Endodermal cell (in vitro differentiated cells): Measurements from ENCODE around the gene PALMD. TPM values are rescaled to one million over a fixed set of nuclear protein-coding genes. Genes with fewer than 3 reads are reported as not detected.

Experiments used
- DNase-seq: peaks from one replicate; pipeline ENCODE4 v3.0.0-alpha.2; 2017
- H3K27ac ChIP-seq: 2 replicates; pipeline ENCODE4 v1.5.1; 2013; ENCODE audit warnings: mild to moderate bottlenecking, low read depth, low read length, moderate library complexity
- H3K27me3 ChIP-seq: 2 replicates; pipeline ENCODE4 v1.6.1; 2013; ENCODE audit warnings: mild to moderate bottlenecking, low read length, moderate library complexity; ENCODE audit not compliant: insufficient read depth, control insufficient read depth, poor library complexity, severe bottlenecking
- H3K36me3 ChIP-seq: 2 replicates; pipeline ENCODE4 v1.7.0; 2013; ENCODE audit warnings: mild to moderate bottlenecking, low read length, moderate library complexity; ENCODE audit not compliant: control insufficient read depth, insufficient read depth
- H3K4me1 ChIP-seq: one replicate; pipeline ENCODE4 v1.7.0; 2013; ENCODE audit warnings: low read length; ENCODE audit not compliant: control insufficient read depth, insufficient read depth
- H3K4me3 ChIP-seq: 2 replicates; pipeline ENCODE4 v1.5.1; 2013; ENCODE audit warnings: mild to moderate bottlenecking, low read length, moderate library complexity
- H3K9ac ChIP-seq: 2 replicates; pipeline ENCODE4 v1.6.1; 2013; ENCODE audit warnings: mild to moderate bottlenecking, low read length, moderate library complexity; ENCODE audit not compliant: poor library complexity, severe bottlenecking; ENCODE audit errors: extremely low read depth
- H3K9me3 ChIP-seq: 2 replicates; pipeline ENCODE4 v1.6.1; 2013; ENCODE audit warnings: mild to moderate bottlenecking, low read length, moderate library complexity; ENCODE audit not compliant: control insufficient read depth
- H3K27ac Mint-ChIP-seq: 2 replicates; pipeline ENCODE4 v1.8.0; 2020; ENCODE audit warnings: mixed read lengths
- H3K27me3 Mint-ChIP-seq: 2 replicates; pipeline ENCODE4 v1.8.0; 2021; ENCODE audit warnings: mild to moderate bottlenecking, mixed read lengths; ENCODE audit not compliant: insufficient read depth
- H3K36me3 Mint-ChIP-seq: 2 replicates; pipeline ENCODE4 v1.8.0; 2020; ENCODE audit warnings: low read depth, mixed read lengths
- H3K4me1 Mint-ChIP-seq: 2 replicates; pipeline ENCODE4 v1.8.0; 2020; ENCODE audit warnings: mixed read lengths
- H3K4me3 Mint-ChIP-seq: 2 replicates; pipeline ENCODE4 v1.8.0; 2020; ENCODE audit warnings: mild to moderate bottlenecking, moderate library complexity, mixed read lengths
- H3K9me3 Mint-ChIP-seq: 2 replicates; pipeline ENCODE4 v1.8.0; 2020; ENCODE audit warnings: mild to moderate bottlenecking, mixed read lengths
- WGBS, 2 experiments: methylation state at CpG; one replicate each; pipeline versions ENCODE4 v1.1.5 to v1.1.7; 2013; ENCODE audit warnings: missing lambda C conversion rate in 2 of 2, mixed read lengths in 1 of 2; ENCODE audit not compliant: insufficient coverage in 1 of 2, insufficient read length in 1 of 2; 5-methylcytosine and 5-hydroxymethylcytosine counted together
- total RNA-seq, 2 donors: library from RNA; stranded (reverse); fragmentation: NEBNext Ultra II Directional in 1 of 2; extraction: Animal tissue kit (Norgen Biotek cat#: 25700) in 1 of 2; gene quantifications; 2 replicates in 1 of 2; 3 replicates in 1 of 2; pipeline ENCODE4 v1.2.1, GENCODE V29; 2021
- TF ChIP-seq, protein P1 (sequence below): fragments of 200-600 bp; sonication (generic); conservative IDR thresholded peaks from 2 replicates; pipeline ENCODE4 v1.5.0; 2021; ENCODE audit warnings: antibody characterized with exemption, mild to moderate bottlenecking

Gene PALMD
- total RNA-seq, 2 donors from 2014 or later: 0.24 to 0.26 TPM

DNA sequence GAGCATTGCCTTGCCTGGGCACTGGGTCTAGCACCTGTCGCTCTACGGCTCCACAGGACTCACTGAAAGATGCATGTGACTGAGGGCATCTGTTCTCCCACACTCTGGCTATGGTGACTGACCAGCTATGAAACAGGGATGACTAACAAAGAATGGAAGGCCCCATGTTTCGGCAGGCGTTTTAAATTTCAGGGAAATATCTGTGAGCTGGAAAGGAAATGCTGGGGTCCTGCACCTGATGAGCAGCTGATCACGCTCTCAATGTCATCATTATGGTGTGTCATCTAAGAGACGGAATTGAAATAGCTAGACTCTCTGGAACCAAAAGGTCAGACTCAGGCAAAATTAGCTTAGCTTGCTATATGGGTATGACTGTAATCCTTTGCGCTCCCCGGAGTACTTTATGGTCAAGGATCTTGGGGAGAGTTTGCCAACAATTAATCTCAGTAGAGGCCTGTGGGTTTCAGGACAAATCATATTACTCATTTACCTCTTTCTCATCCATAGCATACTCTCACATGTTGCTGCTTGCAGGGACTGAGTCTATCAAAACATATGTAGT lies 24.5 kb upstream of the PALMD start:
- H3K9me3 Mint-ChIP-seq: no peaks in the 10 kb centered on the region
- H3K9me3 ChIP-seq: no peaks in the 10 kb centered on the region
- H3K4me3 Mint-ChIP-seq: no peak overlapping the region
- TF ChIP-seq, protein P1, sequence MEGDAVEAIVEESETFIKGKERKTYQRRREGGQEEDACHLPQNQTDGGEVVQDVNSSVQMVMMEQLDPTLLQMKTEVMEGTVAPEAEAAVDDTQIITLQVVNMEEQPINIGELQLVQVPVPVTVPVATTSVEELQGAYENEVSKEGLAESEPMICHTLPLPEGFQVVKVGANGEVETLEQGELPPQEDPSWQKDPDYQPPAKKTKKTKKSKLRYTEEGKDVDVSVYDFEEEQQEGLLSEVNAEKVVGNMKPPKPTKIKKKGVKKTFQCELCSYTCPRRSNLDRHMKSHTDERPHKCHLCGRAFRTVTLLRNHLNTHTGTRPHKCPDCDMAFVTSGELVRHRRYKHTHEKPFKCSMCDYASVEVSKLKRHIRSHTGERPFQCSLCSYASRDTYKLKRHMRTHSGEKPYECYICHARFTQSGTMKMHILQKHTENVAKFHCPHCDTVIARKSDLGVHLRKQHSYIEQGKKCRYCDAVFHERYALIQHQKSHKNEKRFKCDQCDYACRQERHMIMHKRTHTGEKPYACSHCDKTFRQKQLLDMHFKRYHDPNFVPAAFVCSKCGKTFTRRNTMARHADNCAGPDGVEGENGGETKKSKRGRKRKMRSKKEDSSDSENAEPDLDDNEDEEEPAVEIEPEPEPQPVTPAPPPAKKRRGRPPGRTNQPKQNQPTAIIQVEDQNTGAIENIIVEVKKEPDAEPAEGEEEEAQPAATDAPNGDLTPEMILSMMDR: no peak
- H3K27ac Mint-ChIP-seq: no peak overlapping the region
- no peak for DNase-seq
- H3K27me3 Mint-ChIP-seq: no peaks in the 10 kb centered on the region
- no peak overlapping the region for H3K27ac ChIP-seq
- H3K9ac ChIP-seq: no peak overlapping the region
- 95 to 98% methylated on average over 6 to 8 of the region's 8 CpGs for WGBS, 2 experiments
- no peaks in the 10 kb centered on the region for H3K27me3 ChIP-seq
- peaks cover 4% of the 10 kb centered on the region for H3K4me1 ChIP-seq
- H3K4me3 ChIP-seq: no peak overlapping the region
- H3K4me1 Mint-ChIP-seq: peaks cover 15% of the 10 kb centered on the region
- no peaks in the 10 kb centered on the region for H3K36me3 ChIP-seq
- H3K36me3 Mint-ChIP-seq: no peaks in the 10 kb centered on the region

DNA sequence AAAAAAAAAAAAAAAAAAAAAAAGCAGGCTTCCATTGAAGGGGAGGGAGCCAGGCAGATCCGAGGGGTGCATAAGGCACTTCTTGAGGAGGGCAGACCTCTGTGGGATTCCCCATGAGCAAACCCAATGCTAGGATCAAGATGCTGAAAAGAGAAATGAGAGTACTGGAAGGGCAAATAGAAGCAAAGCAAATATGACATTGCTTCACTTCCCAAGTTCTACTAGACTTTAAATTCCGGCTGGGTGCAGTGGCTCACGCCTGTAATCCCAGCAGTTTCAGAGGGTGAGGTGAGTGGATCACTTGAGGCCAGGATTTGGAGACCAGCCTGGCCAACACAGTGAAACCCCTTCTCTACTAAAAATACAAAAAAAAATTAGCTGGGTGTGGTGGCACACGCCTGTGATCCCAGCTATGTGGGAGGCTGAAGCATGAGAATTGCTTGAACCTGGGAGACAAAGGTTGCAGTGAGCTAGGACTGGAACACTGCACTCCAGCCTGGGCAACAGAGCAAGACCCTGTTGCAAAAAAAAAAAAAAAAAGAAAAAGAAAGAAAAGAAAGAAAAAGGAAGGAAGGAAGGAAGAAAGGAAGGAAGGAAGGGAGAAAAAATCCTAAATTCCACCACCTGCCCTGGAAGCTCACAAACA lies 23.1 kb upstream of the PALMD start:
- DNase-seq: no peak
- Mint-ChIP-seq H3K4me1 (peaks cover 15% of the 10 kb centered on the region), H3K27me3 (no peaks in the 10 kb centered on the region), H3K4me3 (no peak overlapping the region), H3K9me3 (no peaks in the 10 kb centered on the region), H3K36me3 (no peaks in the 10 kb centered on the region), H3K27ac (no peak overlapping the region)
- Histone ChIP-seq H3K9me3 (no peaks in the 10 kb centered on the region), H3K4me1 (peaks cover 4% of the 10 kb centered on the region), H3K27ac (no peak overlapping the region), H3K4me3 (no peak overlapping the region), H3K27me3 (no peaks in the 10 kb centered on the region), H3K36me3 (no peaks in the 10 kb centered on the region), H3K9ac (no peak overlapping the region)
- TF ChIP-seq, protein P1: no peak
- WGBS, 2 experiments: 93 to 100% methylated on average over 3 to 4 of the region's 4 CpGs

GRCh38 chr1:99623554-99623953 lies 22.4 kb upstream of the PALMD start:
- WGBS, 2 experiments: 92% methylated on average over 2 of the region's 4 CpGs; no CpG with 5 or more reads in 1 of the 2 experiments
- no peaks in the 10 kb centered on the region for H3K36me3 Mint-ChIP-seq

More at GRCh38 chr1:99623554-99623953, 22.4 kb upstream of the PALMD start:
- DNase-seq: no peak
- Histone ChIP-seq H3K9me3 (no peaks in the 10 kb centered on the region), H3K27ac (no peak overlapping the region), H3K36me3 (no peaks in the 10 kb centered on the region), H3K27me3 (no peaks in the 10 kb centered on the region), H3K4me3 (no peak overlapping the region), H3K9ac (no peak overlapping the region), H3K4me1 (peaks cover 4% of the 10 kb centered on the region)
- Mint-ChIP-seq H3K27me3 (no peaks in the 10 kb centered on the region), H3K9me3 (no peaks in the 10 kb centered on the region), H3K27ac (no peak overlapping the region), H3K4me3 (no peak overlapping the region), H3K4me1 (peaks cover 15% of the 10 kb centered on the region)
- TF ChIP-seq, protein P1: no peak
